Glutamatergic neuron (in vitro differentiated cells): ENCODE data around the gene KCNK16. TPM values are rescaled to one million over a fixed set of nuclear protein-coding genes. Genes with fewer than 3 reads are reported as not detected.

Experiments
- DNase-seq: peaks from one replicate; pipeline ENCODE4 v3.0.0; 2022
- H3K27ac Mint-ChIP-seq: one replicate; pipeline ENCODE4 v1.8.0; 2020; ENCODE audit warnings: mild to moderate bottlenecking, mixed read lengths, inconsistent platforms; ENCODE audit not compliant: unreplicated experiment
- H3K27me3 Mint-ChIP-seq: one replicate; pipeline ENCODE4 v1.8.0; 2020; ENCODE audit warnings: mild to moderate bottlenecking, moderate library complexity, mixed read lengths, inconsistent platforms; ENCODE audit not compliant: unreplicated experiment
- H3K36me3 Mint-ChIP-seq: one replicate; pipeline ENCODE4 v1.8.0; 2020; ENCODE audit warnings: mild to moderate bottlenecking, mixed read lengths, inconsistent platforms; ENCODE audit not compliant: unreplicated experiment
- H3K4me1 Mint-ChIP-seq: one replicate; pipeline ENCODE4 v1.8.0; 2020; ENCODE audit warnings: mild to moderate bottlenecking, low read depth, mixed read lengths, inconsistent platforms; ENCODE audit not compliant: unreplicated experiment
- H3K4me3 Mint-ChIP-seq: one replicate; pipeline ENCODE4 v1.8.0; 2020; ENCODE audit warnings: mild to moderate bottlenecking, mixed read lengths, inconsistent platforms; ENCODE audit not compliant: unreplicated experiment
- H3K9me3 Mint-ChIP-seq: one replicate; pipeline ENCODE4 v1.8.0; 2020; ENCODE audit warnings: mild to moderate bottlenecking, moderate library complexity, mixed read lengths, inconsistent platforms; ENCODE audit not compliant: unreplicated experiment
- CTCF ChIP-seq: fragments of 200-600 bp; sonication (generic); IDR thresholded peaks from one replicate; pipeline ENCODE4 v1.5.0; 2021; ENCODE audit not compliant: partially characterized antibody, unreplicated experiment
- total RNA-seq: library from RNA; stranded (reverse); fragmentation: NEBNext Ultra II Directional; extraction: Animal tissue kit (Norgen Biotek cat#: 25700); gene quantifications from one replicate; pipeline ENCODE4 v1.2.1, GENCODE V29; 2021; ENCODE audit not compliant: unreplicated experiment

Gene KCNK16
- total RNA-seq, 1 donor from 2014 or later: not detected

- H3K36me3 Mint-ChIP-seq: no peaks in the 10 kb centered on the region
- TF ChIP-seq CTCF: peak; percentile 91
- H3K4me1 Mint-ChIP-seq: peaks cover 4% of the 10 kb centered on the region
- peaks cover 2% of the 10 kb centered on the region for H3K9me3 Mint-ChIP-seq
- H3K27ac Mint-ChIP-seq: no peak overlapping the region
- DNase-seq: peak; percentile 83
- peaks cover 4% of the 10 kb centered on the region for H3K27me3 Mint-ChIP-seq
- H3K4me3 Mint-ChIP-seq: no peak overlapping the region
Measured at GRCh38 chr6:39347906-39348585, 25.5 kb upstream of the KCNK16 start.

- H3K36me3 Mint-ChIP-seq: no peaks in the 10 kb centered on the region
- H3K4me1 Mint-ChIP-seq: peaks cover 4% of the 10 kb centered on the region
Measured at GRCh38 chr6:39347206-39347605, 24.7 kb upstream of the KCNK16 start.

GRCh38 chr6:39344821-39345280 is 22.3 kb upstream of the KCNK16 start:
- no peaks in the 10 kb centered on the region for H3K36me3 Mint-ChIP-seq
- no peak overlapping the region for H3K27ac Mint-ChIP-seq
- H3K9me3 Mint-ChIP-seq: peaks cover 2% of the 10 kb centered on the region
- no peak for DNase-seq
- no peak for TF ChIP-seq CTCF
- H3K27me3 Mint-ChIP-seq: peaks cover 4% of the 10 kb centered on the region
- H3K4me1 Mint-ChIP-seq: peaks cover 4% of the 10 kb centered on the region
- no peak overlapping the region for H3K4me3 Mint-ChIP-seq

More at GRCh38 chr6:39347206-39347605, 24.7 kb upstream of the KCNK16 start:
- no peak for DNase-seq
- no peak for TF ChIP-seq CTCF
- H3K27me3 Mint-ChIP-seq: peaks cover 4% of the 10 kb centered on the region
- no peak overlapping the region for H3K27ac Mint-ChIP-seq
- peaks cover 2% of the 10 kb centered on the region for H3K9me3 Mint-ChIP-seq
- no peak overlapping the region for H3K4me3 Mint-ChIP-seq

GRCh38 chr6:39343396-39343870 is 20.9 kb upstream of the KCNK16 start:
- Mint-ChIP-seq H3K4me1 (peaks cover 4% of the 10 kb centered on the region), H3K27me3 (peaks cover 4% of the 10 kb centered on the region), H3K27ac (no peak overlapping the region), H3K9me3 (peaks cover 2% of the 10 kb centered on the region), H3K36me3 (no peaks in the 10 kb centered on the region), H3K4me3 (no peak overlapping the region)
- no peak for TF ChIP-seq CTCF
- no peak for DNase-seq

- H3K27ac Mint-ChIP-seq: no peak overlapping the region
- TF ChIP-seq CTCF: no peak
- no peaks in the 10 kb centered on the region for H3K36me3 Mint-ChIP-seq
- H3K9me3 Mint-ChIP-seq: peaks cover 2% of the 10 kb centered on the region
- H3K4me3 Mint-ChIP-seq: no peak overlapping the region
- no peak for DNase-seq
- peaks cover 4% of the 10 kb centered on the region for H3K27me3 Mint-ChIP-seq
- H3K4me1 Mint-ChIP-seq: peaks cover 4% of the 10 kb centered on the region
Measured at GRCh38 chr6:39342692-39343395, 20.3 kb upstream of the KCNK16 start.
